ENCODE results near the gene CPNE7. TPM values are rescaled to one million over a fixed set of nuclear protein-coding genes. Genes with fewer than 3 reads are reported as not detected.

The CPNE7 gene
- total and polyA plus RNA-seq, 2 of the 13 experiments (the other 11 are each of a cell fraction or from before 2014, with no cell fraction given): 0.59 TPM; not detected in 1

DNA sequence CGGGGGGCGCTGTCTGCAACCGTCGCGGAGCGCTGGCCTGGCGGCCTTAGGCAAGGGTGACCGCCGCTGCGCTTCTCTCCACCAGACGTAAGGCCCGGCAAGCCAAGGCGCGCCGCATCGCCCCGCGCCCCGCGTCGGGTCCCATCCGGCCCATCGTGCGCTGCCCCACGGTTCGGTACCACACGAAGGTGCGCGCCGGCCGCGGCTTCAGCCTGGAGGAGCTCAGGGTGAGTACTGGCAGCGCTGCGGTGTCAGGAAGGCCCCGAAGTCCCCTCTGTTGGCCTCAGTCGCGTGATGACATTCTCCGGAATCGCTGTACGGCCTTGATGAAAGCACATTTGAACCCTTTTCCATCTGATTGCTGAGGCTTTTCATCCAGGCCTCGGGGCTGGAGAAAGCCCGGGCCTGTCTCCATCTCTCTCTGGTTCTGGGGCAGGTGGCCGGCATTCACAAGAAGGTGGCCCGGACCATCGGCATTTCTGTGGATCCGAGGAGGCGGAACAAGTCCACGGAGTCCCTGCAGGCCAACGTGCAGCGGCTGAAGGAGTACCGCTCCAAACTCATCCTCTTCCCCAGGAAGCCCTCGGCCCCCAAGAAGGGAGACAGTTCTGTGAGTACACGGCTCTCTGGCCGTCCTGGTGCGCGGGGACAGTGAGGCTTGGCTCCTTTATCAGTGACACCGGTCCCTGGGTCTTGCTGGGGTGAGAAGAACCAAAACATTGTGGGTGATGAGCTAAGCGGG, 14.2 kb upstream of the CPNE7 start (continued):
- TF ChIP-seq, protein P1, sequence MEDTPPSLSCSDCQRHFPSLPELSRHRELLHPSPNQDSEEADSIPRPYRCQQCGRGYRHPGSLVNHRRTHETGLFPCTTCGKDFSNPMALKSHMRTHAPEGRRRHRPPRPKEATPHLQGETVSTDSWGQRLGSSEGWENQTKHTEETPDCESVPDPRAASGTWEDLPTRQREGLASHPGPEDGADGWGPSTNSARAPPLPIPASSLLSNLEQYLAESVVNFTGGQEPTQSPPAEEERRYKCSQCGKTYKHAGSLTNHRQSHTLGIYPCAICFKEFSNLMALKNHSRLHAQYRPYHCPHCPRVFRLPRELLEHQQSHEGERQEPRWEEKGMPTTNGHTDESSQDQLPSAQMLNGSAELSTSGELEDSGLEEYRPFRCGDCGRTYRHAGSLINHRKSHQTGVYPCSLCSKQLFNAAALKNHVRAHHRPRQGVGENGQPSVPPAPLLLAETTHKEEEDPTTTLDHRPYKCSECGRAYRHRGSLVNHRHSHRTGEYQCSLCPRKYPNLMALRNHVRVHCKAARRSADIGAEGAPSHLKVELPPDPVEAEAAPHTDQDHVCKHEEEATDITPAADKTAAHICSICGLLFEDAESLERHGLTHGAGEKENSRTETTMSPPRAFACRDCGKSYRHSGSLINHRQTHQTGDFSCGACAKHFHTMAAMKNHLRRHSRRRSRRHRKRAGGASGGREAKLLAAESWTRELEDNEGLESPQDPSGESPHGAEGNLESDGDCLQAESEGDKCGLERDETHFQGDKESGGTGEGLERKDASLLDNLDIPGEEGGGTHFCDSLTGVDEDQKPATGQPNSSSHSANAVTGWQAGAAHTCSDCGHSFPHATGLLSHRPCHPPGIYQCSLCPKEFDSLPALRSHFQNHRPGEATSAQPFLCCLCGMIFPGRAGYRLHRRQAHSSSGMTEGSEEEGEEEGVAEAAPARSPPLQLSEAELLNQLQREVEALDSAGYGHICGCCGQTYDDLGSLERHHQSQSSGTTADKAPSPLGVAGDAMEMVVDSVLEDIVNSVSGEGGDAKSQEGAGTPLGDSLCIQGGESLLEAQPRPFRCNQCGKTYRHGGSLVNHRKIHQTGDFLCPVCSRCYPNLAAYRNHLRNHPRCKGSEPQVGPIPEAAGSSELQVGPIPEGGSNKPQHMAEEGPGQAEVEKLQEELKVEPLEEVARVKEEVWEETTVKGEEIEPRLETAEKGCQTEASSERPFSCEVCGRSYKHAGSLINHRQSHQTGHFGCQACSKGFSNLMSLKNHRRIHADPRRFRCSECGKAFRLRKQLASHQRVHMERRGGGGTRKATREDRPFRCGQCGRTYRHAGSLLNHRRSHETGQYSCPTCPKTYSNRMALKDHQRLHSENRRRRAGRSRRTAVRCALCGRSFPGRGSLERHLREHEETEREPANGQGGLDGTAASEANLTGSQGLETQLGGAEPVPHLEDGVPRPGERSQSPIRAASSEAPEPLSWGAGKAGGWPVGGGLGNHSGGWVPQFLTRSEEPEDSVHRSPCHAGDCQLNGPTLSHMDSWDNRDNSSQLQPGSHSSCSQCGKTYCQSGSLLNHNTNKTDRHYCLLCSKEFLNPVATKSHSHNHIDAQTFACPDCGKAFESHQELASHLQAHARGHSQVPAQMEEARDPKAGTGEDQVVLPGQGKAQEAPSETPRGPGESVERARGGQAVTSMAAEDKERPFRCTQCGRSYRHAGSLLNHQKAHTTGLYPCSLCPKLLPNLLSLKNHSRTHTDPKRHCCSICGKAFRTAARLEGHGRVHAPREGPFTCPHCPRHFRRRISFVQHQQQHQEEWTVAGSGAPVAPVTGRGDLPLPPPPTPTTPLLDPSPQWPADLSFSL (CRISPR knock-in tag; IDR thresholded peaks at IDR 0.05): peak; percentile 9; the same call in 1 of the 2 replicates
- TF ChIP-seq TARDBP (CRISPR knock-in tag; IDR thresholded peaks at IDR 0.05): 0 out of 2 replicates have a peak, but pooled peaks have one; percentile 22
- 0 out of 2 replicates have a peak, but pooled peaks have one; percentile 14 for TF ChIP-seq ZBTB21 (CRISPR knock-in tag; IDR thresholded peaks at IDR 0.05)
- TF ChIP-seq POLR2A (IDR thresholded peaks at IDR 0.05; ENCODE audit: insufficient read depth in 1 of 2, low read depth in 2 of 2, low read length in 2 of 2): peak in 1 of 2 experiments; percentile 64; a peak in 2 of 4 replicates
- TF ChIP-seq, protein P2, sequence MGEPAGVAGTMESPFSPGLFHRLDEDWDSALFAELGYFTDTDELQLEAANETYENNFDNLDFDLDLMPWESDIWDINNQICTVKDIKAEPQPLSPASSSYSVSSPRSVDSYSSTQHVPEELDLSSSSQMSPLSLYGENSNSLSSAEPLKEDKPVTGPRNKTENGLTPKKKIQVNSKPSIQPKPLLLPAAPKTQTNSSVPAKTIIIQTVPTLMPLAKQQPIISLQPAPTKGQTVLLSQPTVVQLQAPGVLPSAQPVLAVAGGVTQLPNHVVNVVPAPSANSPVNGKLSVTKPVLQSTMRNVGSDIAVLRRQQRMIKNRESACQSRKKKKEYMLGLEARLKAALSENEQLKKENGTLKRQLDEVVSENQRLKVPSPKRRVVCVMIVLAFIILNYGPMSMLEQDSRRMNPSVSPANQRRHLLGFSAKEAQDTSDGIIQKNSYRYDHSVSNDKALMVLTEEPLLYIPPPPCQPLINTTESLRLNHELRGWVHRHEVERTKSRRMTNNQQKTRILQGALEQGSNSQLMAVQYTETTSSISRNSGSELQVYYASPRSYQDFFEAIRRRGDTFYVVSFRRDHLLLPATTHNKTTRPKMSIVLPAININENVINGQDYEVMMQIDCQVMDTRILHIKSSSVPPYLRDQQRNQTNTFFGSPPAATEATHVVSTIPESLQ (CRISPR knock-in tag; conservative IDR thresholded peaks at IDR 0.05): 0 out of 2 replicates have a peak, but pooled peaks have one; percentile 40
- 0 out of 2 replicates have a peak, but pooled peaks have one; percentile 11 for TF ChIP-seq PHF8 (CRISPR knock-in tag; IDR thresholded peaks at IDR 0.05)
- TF ChIP-seq ZNF790 (CRISPR knock-in tag; IDR thresholded peaks at IDR 0.05; ENCODE audit: borderline replicate concordance): no peak; the same call in 1 of the 2 replicates
- TF ChIP-seq ZC3H13 (CRISPR knock-in tag; IDR thresholded peaks at IDR 0.05): peak; percentile 63
- TF ChIP-seq RBM39 (IDR thresholded peaks at IDR 0.05; ENCODE audit: low read depth, low read length, poor library complexity, severe bottlenecking): peak; percentile 7
- no peak for TF ChIP-seq HOXA3 (CRISPR knock-in tag; IDR thresholded peaks at IDR 0.05)
- peak; percentile 14 for TF ChIP-seq PHF5A (CRISPR knock-in tag; IDR thresholded peaks at IDR 0.05; ENCODE audit: low read depth, unreplicated experiment)
- peak; percentile 78 for TF ChIP-seq ZNF354B (CRISPR knock-in tag; IDR thresholded peaks at IDR 0.05)
- TF ChIP-seq, protein P3, sequence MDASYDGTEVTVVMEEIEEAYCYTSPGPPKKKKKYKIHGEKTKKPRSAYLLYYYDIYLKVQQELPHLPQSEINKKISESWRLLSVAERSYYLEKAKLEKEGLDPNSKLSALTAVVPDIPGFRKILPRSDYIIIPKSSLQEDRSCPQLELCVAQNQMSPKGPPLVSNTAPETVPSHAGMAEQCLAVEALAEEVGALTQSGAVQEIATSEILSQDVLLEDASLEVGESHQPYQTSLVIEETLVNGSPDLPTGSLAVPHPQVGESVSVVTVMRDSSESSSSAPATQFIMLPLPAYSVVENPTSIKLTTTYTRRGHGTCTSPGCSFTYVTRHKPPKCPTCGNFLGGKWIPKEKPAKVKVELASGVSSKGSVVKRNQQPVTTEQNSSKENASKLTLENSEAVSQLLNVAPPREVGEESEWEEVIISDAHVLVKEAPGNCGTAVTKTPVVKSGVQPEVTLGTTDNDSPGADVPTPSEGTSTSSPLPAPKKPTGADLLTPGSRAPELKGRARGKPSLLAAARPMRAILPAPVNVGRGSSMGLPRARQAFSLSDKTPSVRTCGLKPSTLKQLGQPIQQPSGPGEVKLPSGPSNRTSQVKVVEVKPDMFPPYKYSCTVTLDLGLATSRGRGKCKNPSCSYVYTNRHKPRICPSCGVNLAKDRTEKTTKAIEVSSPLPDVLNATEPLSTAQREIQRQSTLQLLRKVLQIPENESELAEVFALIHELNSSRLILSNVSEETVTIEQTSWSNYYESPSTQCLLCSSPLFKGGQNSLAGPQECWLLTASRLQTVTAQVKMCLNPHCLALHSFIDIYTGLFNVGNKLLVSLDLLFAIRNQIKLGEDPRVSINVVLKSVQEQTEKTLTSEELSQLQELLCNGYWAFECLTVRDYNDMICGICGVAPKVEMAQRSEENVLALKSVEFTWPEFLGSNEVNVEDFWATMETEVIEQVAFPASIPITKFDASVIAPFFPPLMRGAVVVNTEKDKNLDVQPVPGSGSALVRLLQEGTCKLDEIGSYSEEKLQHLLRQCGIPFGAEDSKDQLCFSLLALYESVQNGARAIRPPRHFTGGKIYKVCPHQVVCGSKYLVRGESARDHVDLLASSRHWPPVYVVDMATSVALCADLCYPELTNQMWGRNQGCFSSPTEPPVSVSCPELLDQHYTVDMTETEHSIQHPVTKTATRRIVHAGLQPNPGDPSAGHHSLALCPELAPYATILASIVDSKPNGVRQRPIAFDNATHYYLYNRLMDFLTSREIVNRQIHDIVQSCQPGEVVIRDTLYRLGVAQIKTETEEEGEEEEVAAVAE (CRISPR knock-in tag; IDR thresholded peaks at IDR 0.05; ENCODE audit: borderline replicate concordance): no peak
- 0 out of 2 replicates have a peak, but pooled peaks have one; percentile 56 for TF ChIP-seq ZNF577 (CRISPR knock-in tag; IDR thresholded peaks at IDR 0.05; ENCODE audit: borderline replicate concordance, low read depth)
- 0 out of 2 replicates have a peak, but pooled peaks have one; percentile 59 for TF ChIP-seq ZNF605 (CRISPR knock-in tag; IDR thresholded peaks at IDR 0.05)

Data from HepG2 (cell line).